ENCODE measurements around the gene OR4F15.
"Not testable (repeated sequence)": the region's sequence is repeated elsewhere in the genome, so short reads cannot be mapped to it uniquely, and the experiment has no call there.

Gene OR4F15, protein sequence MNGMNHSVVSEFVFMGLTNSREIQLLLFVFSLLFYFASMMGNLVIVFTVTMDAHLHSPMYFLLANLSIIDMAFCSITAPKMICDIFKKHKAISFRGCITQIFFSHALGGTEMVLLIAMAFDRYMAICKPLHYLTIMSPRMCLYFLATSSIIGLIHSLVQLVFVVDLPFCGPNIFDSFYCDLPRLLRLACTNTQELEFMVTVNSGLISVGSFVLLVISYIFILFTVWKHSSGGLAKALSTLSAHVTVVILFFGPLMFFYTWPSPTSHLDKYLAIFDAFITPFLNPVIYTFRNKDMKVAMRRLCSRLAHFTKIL

DNA sequence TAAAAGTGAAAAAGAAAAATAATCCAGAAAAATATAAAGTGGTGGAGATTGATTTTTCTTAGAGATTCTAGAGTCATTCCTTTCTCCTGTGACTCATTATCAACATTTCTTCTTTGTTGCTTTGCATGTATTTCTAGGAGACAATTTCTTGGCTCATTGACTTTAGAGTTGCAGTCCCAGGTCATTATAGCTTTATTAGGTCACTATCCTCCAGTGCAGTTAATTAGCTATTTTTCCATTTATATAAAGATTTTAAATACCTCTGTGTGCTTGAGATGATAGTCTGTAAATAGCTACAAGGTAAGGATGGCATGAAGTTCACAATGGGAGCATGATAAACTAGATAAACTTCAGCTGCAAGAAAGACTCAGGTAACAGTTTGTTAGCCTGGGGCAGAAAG, at the start of gene OR4F15:
TSS of gene OR4F15 (plus strand) at position 301 of the 400 bp plus-strand sequence. CDS start 5,985 bp downstream, outside the sequence.
- DNase-seq (ENCODE audit: low read depth), result no peak
- TF ChIP-seq, protein P1, sequence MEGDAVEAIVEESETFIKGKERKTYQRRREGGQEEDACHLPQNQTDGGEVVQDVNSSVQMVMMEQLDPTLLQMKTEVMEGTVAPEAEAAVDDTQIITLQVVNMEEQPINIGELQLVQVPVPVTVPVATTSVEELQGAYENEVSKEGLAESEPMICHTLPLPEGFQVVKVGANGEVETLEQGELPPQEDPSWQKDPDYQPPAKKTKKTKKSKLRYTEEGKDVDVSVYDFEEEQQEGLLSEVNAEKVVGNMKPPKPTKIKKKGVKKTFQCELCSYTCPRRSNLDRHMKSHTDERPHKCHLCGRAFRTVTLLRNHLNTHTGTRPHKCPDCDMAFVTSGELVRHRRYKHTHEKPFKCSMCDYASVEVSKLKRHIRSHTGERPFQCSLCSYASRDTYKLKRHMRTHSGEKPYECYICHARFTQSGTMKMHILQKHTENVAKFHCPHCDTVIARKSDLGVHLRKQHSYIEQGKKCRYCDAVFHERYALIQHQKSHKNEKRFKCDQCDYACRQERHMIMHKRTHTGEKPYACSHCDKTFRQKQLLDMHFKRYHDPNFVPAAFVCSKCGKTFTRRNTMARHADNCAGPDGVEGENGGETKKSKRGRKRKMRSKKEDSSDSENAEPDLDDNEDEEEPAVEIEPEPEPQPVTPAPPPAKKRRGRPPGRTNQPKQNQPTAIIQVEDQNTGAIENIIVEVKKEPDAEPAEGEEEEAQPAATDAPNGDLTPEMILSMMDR (IDR thresholded peaks at IDR 0.05; ENCODE audit: low read depth, low read length, missing control alignments), result no peak
- H3K4me3 ChIP-seq (ENCODE audit: low read depth, low read length), result no peak within 1 kb of the TSS

DNA sequence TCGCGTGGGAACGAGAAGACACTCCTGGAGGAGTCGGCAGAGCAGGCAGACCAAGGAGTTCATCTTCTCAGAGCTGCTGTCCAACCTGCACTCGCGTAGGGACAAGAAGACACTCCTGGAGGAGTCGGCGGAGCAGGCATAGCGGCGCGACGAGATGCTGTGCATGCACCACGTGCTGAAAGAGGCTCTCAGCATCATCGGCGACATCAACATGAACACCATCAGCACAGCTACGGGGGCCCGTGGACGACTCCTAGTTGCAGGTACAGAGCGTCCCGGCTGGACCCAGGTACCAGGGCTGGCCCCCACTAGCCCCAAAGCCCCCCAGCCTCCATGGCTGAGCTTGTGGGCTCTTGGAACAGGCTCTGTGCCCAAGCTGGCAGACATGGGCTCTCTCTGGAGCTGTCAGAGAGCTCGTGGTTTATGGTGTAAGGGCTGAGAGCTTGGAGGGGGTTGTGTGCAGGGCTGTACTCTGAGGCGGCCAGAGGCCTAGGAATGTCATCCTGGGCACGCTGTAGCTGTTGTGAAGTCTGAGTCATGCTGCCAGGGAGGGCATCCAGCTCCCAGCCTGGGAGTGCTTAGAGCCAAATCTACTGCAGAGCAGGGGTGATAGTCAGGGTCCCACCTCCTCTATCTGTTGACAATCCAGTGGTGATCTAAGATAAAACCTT, 47.2 kb upstream of the OR4F15 start:
- not testable (repeated sequence) for DNase-seq (ENCODE audit: low read depth)

DNA sequence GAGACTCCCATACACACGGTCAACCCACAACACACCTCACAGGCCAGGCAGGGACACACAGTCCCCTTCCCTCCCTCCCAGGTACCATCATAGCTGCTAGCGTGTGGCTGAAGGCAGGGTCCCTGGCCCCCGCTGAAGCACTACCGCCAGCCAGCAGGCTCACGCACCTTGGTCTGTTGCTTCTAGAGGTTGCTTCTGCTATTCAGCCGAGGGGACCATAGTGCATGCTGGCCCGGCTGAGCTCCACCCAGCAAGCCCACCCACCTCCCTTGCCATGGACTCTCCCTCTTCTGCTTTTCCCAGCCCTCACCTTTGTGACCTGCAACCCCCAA, 46.7 kb upstream of the OR4F15 start:
- DNase-seq (ENCODE audit: low read depth), result not testable (repeated sequence)

More for the DNA sequence above, 47.2 kb upstream of the OR4F15 start:
- not testable (repeated sequence) for H3K4me3 ChIP-seq (ENCODE audit: low read depth, low read length)

DNA sequence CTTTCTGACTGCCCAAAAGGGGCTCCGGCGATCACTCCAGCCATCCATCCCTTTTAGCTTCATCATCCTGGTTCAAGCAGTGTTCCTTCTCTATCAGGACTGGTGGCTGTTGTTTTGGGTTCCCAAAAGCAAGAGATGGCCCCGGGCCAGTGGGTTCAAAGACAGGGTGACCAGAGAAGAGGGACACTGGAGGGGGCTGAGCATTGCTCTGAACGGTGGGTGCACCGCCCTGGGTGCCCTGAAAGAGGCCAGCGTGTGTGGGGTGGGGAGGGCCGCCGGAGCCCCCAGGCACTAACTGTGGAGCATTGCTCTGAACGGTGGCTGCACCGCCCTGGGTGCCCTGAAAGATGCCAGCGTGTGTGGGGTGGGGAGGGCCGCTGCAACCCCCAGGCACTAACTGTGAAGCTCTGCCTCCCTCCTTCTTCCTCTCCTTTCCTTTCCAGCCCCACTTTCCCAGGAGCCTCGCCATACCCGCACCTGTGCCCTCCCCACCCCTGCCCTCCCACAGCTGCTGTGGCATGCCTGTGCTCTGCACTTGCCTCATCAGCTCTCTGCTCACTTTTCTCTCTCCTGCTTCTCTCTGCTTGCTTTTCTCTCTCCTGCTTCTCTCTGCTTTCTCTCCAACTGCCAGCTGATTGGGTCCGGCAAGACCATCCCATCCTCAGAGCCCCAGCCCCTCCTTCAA, 46.1 kb upstream of the OR4F15 start:
- no peak for DNase-seq (ENCODE audit: low read depth)
- TF ChIP-seq, protein P1 (IDR thresholded peaks at IDR 0.05; ENCODE audit: low read depth, low read length, missing control alignments), result no peak
- no peak overlapping the region for H3K4me3 ChIP-seq (ENCODE audit: low read depth, low read length)

More for the DNA sequence above, 46.7 kb upstream of the OR4F15 start:
- not testable (repeated sequence) for H3K4me3 ChIP-seq (ENCODE audit: low read depth, low read length)

DNA sequence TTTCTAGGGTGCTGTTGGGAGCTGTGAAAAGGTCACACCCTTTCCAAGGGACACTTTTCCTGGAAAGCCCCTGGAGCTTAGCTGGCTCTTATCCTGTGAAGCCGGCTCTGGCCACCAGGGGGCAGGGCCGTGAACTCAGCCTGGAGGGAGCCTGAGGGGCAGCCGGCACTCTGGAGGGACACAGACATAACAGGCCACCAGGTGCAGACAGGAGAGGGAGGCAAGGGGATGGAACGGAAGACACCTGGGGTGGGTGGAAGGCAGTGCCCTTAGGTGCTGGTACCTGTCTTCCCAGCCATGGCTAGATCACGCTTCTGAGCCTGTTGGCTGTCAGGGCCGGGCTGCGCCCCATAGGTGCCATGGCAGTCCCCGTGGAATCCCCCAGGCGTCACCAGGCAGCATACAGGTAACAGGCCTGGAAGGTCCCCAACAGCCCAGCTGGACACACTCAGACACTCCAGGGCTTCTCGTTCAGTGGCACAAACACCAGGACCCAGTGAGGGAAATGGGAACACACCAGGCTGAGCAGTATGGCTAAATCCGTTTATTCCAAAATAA, 44.8 kb upstream of the OR4F15 start:
- H3K4me3 ChIP-seq (ENCODE audit: low read depth, low read length); DNase-seq (ENCODE audit: low read depth): not testable (repeated sequence)

DNA sequence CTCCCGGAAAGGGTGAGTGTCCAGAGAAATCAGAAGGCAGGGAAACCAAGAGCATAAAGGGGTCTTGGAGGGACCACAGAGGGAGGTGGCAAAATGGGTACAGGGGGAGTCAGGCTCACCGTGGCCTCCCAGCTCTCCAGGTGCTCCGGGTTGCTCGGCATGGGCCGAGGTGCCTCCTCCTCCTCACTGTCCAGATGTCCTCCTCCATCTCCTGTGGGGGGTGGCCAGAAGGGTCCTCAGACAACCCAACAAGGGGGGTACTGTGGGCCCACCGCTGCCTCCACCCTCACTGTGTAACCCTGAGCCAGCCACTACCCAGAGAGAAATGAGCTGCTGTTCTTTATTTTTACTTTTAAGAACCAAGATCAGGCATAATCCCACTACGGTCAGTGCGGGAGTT, 39.1 kb upstream of the OR4F15 start:
- TF ChIP-seq, protein P1 (IDR thresholded peaks at IDR 0.05; ENCODE audit: low read depth, low read length, missing control alignments), result no peak
- DNase-seq (ENCODE audit: low read depth), result no peak
- no peak overlapping the region for H3K4me3 ChIP-seq (ENCODE audit: low read depth, low read length)

DNA sequence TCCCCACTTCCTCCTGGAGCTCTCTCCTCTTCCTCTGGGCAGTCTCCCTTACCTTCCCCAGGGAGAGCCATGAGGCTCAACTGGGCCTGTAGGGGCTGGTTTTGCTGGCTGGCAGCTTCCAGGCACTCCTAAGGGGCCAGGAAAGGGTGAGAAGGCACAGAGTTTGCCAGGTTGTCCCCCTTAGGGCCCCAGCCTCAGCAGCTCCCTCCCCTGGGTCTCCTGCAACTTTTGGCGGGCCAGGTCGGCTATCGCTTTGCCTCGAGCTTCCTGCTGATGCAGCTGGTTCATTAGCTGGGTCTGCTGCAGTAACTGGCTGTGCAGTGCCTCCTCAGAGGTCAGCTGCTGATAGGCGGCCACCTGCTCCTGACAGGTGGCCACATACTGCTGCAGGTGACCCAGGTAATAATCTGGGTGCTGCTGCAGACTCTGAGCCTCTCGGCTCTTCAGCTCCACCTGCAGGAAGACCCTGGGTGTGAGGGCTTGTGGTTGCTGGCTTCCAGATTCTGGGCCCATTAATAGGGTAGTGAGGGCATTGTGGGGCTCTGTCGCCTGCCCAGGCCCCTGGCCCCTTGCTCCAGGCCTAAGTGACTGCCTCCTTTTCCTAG, 38.4 kb upstream of the OR4F15 start:
- DNase-seq (ENCODE audit: low read depth), result no peak
- no peak overlapping the region for H3K4me3 ChIP-seq (ENCODE audit: low read depth, low read length)
- TF ChIP-seq, protein P1 (IDR thresholded peaks at IDR 0.05; ENCODE audit: low read depth, low read length, missing control alignments), result peak; percentile 56

DNA sequence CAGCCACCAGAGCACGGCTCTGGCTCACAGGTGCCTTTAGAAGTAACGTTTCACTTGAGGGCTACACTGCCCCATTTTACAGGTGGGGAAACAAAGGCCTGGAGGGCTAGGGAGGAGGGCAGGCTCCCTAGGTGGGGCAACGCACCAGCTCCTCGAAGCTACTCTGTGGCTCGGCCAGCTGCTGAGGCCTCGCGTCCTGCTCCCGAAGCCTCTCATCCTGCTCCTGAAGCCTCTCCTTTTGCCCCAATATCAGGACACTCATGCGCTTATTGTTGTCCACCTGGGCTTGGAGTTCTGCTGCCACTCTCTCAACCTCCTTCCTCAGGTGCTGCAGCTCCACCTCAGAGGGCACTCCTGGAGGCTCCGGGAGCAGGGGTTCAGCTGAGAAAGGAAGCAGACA, 36.9 kb upstream of the OR4F15 start:
- TF ChIP-seq, protein P1 (IDR thresholded peaks at IDR 0.05; ENCODE audit: low read depth, low read length, missing control alignments), result no peak
- H3K4me3 ChIP-seq (ENCODE audit: low read depth, low read length), result no peak overlapping the region
- no peak for DNase-seq (ENCODE audit: low read depth)

DNA sequence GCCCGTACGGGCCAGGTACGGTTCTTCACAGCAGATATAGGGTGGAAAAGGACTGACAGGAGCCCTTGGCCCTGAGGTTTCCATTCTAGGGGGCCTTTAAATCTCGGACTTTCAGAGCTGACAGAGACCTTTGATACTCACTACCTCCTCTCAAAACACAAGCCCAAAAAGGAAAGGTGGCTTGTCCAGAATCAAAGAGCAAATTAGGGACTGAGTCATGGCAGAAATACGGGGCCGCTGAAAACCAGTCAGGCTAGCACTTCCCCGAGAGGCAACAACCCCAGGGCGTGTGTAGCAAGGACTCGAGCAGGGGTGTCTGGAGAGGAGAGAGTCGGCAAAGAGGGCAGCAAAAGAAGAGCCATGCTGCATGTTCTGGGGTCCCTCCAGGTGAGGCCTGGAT, 33.4 kb upstream of the OR4F15 start:
- not testable (repeated sequence) for H3K4me3 ChIP-seq (ENCODE audit: low read depth, low read length); DNase-seq (ENCODE audit: low read depth)

DNA sequence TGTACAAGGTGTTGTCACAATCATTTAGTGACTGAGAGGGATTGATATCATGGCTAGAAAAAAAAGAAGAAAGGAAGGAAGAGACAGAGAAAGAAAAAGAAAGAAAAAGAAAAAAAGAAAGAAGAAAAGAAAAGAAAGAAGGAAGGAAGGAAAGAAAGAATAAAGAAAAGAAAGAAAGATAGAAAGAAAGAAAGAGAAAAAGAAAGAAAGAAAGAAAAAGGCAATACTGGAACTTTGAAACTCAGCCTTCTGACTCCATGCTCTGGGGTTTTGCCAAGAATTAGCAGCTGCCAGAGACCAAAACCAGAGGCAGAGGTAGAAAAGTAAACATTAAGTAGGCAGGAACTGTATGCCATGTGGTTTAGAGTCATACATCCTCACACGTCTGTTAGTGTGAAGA, 31.8 kb upstream of the OR4F15 start:
- H3K4me3 ChIP-seq (ENCODE audit: low read depth, low read length); DNase-seq (ENCODE audit: low read depth): not testable (repeated sequence)
